Kidney (tissue), 14 donors: ENCODE measurements around the gene RBMS3. TPM values are rescaled to one million over a fixed set of nuclear protein-coding genes. Genes with fewer than 3 reads are reported as not detected.

Source experiments
- DNase-seq, 5 donors: peaks; one replicate each; pipeline ENCODE4 v3.0.0-alpha.2; 2013 to 2020
- FAIRE-seq: peaks from 2 replicates; lab custom pipeline; 2012; peaks lifted over from hg19 to GRCh38; lab: Jason Lieb, UNC
- H3K27ac ChIP-seq, 2 donors: one replicate each; pipeline ENCODE4 v1.7.0; 2013; ENCODE audit warnings: low read depth in 2 of 2, low read length in 2 of 2, inconsistent platforms in 1 of 2
- H3K27me3 ChIP-seq: one replicate; pipeline ENCODE4 v1.7.1; 2013; ENCODE audit warnings: low read length, inconsistent platforms; ENCODE audit not compliant: control insufficient read depth, insufficient read depth
- H3K36me3 ChIP-seq, 3 donors: one replicate each; pipeline versions ENCODE4 v1.7.0 to v1.7.1; 2013; ENCODE audit warnings: low read length in 3 of 3, control low read depth in 1 of 3, inconsistent platforms in 1 of 3; ENCODE audit not compliant: insufficient read depth in 3 of 3, control insufficient read depth in 2 of 3
- H3K4me1 ChIP-seq, 3 donors: one replicate each; pipeline versions ENCODE4 v1.7.0 to v1.7.1; 2013; ENCODE audit warnings: low read length in 3 of 3, inconsistent platforms in 1 of 3, low read depth in 1 of 3; ENCODE audit not compliant: control insufficient read depth in 2 of 3, insufficient read depth in 2 of 3
- H3K4me3 ChIP-seq, 3 donors: one replicate each; pipeline versions ENCODE4 v1.7.0 to v1.8.1; 2013; ENCODE audit warnings: low read length in 3 of 3, control low read depth in 1 of 3, inconsistent platforms in 1 of 3
- H3K9ac ChIP-seq, 3 donors: one replicate each; pipeline versions ENCODE4 v1.7.0 to v1.7.1; 2013; ENCODE audit warnings: low read length in 3 of 3, control low read depth in 1 of 3, inconsistent platforms in 1 of 3
- H3K9me3 ChIP-seq, 3 donors: one replicate each; pipeline versions ENCODE4 v1.7.0 to v1.7.1; 2013; ENCODE audit warnings: low read length in 3 of 3, control low read depth in 1 of 3, inconsistent platforms in 1 of 3; ENCODE audit not compliant: control insufficient read depth in 2 of 3, insufficient read depth in 1 of 3
- intact Hi-C: fragments of 100-400 bp; cut with DNase I; formaldehyde crosslinking; loops from one replicate; pipeline ENCODE4 v1.11.1; 2022
- polyA plus RNA-seq: library from polyadenylated mRNA; stranded (reverse); fragments of 350-450 nt; fragmentation: Illumina TruSeq; extraction: RNeasy Lipid Tissue Mini Kit (QIAGEN cat#74804); gene quantifications from one replicate; pipeline ENCODE4 v1.2.3, GENCODE V29; 2014; ENCODE audit warnings: low read depth, low replicate concordance; ENCODE audit not compliant: insufficient read depth
- total RNA-seq: library from RNA; stranded (reverse); fragmentation: NEBNext Ultra II Directional; extraction: Animal tissue kit (Norgen Biotek cat#: 25700); gene quantifications from one replicate; pipeline ENCODE4 v1.2.1, GENCODE V29; 2021
- TF ChIP-seq, protein P1 (sequence below): IDR thresholded peaks from 3 replicates; pipeline ENCODE4 v1.5.1; 2012; ENCODE audit warnings: mild to moderate bottlenecking, moderate library complexity, borderline replicate concordance; ENCODE audit not compliant: insufficient read depth; ENCODE audit errors: extremely low read depth
- donor health status: control.
- donor health status: control.
- donor health status: control.
- donor health status: control.
- donor health status: control.
- donor health status: DM: yes; HTN: yes; CAD: no.
- donor health status: Normal renal cell carcinoma (clear cell type).

RBMS3 gene
- total and polyA plus RNA-seq, 2 donors from 2014 or later, result 3.2 to 48.8 TPM

- TF ChIP-seq, protein P1, sequence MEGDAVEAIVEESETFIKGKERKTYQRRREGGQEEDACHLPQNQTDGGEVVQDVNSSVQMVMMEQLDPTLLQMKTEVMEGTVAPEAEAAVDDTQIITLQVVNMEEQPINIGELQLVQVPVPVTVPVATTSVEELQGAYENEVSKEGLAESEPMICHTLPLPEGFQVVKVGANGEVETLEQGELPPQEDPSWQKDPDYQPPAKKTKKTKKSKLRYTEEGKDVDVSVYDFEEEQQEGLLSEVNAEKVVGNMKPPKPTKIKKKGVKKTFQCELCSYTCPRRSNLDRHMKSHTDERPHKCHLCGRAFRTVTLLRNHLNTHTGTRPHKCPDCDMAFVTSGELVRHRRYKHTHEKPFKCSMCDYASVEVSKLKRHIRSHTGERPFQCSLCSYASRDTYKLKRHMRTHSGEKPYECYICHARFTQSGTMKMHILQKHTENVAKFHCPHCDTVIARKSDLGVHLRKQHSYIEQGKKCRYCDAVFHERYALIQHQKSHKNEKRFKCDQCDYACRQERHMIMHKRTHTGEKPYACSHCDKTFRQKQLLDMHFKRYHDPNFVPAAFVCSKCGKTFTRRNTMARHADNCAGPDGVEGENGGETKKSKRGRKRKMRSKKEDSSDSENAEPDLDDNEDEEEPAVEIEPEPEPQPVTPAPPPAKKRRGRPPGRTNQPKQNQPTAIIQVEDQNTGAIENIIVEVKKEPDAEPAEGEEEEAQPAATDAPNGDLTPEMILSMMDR, result no peak
- H3K9me3 ChIP-seq, result no peaks in the 10 kb centered on the region
- DNase-seq (no peak), FAIRE-seq (no peak)
- H3K27me3 ChIP-seq, result no peaks in the 10 kb centered on the region
- H3K4me1 ChIP-seq, result no peaks in the 10 kb centered on the region
- no peaks in the 10 kb centered on the region for H3K36me3 ChIP-seq
- intact Hi-C loops, result no loop called here
- no peak overlapping the region for H3K4me3 ChIP-seq
- no peak overlapping the region for H3K27ac ChIP-seq
- no peak overlapping the region for H3K9ac ChIP-seq
Measured at GRCh38 chr3:29590461-29590860, 309.6 kb downstream of the RBMS3 start.

- DNase-seq (no peak), FAIRE-seq (no peak)
- Histone ChIP-seq H3K4me3 (no peak overlapping the region), H3K9me3 (no peaks in the 10 kb centered on the region), H3K27ac (no peak overlapping the region), H3K4me1 (no peaks in the 10 kb centered on the region), H3K27me3 (no peaks in the 10 kb centered on the region), H3K9ac (no peak overlapping the region), H3K36me3 (no peaks in the 10 kb centered on the region)
- intact Hi-C loops, result no loop called here
- TF ChIP-seq, protein P1, result no peak
Measured at GRCh38 chr3:29591579-29591978, 310.7 kb downstream of the RBMS3 start.

- Histone ChIP-seq H3K4me3 (no peak overlapping the region), H3K4me1 (no peaks in the 10 kb centered on the region), H3K27me3 (no peaks in the 10 kb centered on the region), H3K27ac (no peak overlapping the region), H3K36me3 (no peaks in the 10 kb centered on the region), H3K9me3 (no peaks in the 10 kb centered on the region), H3K9ac (no peak overlapping the region)
- DNase-seq, result no peak
- TF ChIP-seq, protein P1, result no peak
- no peak for FAIRE-seq
- intact Hi-C loops, result no loop called here
Measured at GRCh38 chr3:29593802-29594201, 312.9 kb downstream of the RBMS3 start.

- no peak overlapping the region for H3K4me3 ChIP-seq
- intact Hi-C loops, result no loop called here
- H3K4me1 ChIP-seq, result no peaks in the 10 kb centered on the region
- FAIRE-seq, result no peak
- no peak overlapping the region for H3K27ac ChIP-seq
- no peak overlapping the region for H3K9ac ChIP-seq
- H3K36me3 ChIP-seq, result no peaks in the 10 kb centered on the region
- TF ChIP-seq, protein P1, result no peak
- H3K27me3 ChIP-seq, result no peaks in the 10 kb centered on the region
- H3K9me3 ChIP-seq, result no peaks in the 10 kb centered on the region
- no peak for DNase-seq
Measured at GRCh38 chr3:29594261-29594660, 313.4 kb downstream of the RBMS3 start.
